Activated CD8-positive, alpha-beta T cell treated with anti-CD3 and anti-CD28 coated beads for 36 hours (primary cell): ENCODE measurements around the gene MPP4. TPM values are rescaled to one million over a fixed set of nuclear protein-coding genes. Genes with fewer than 3 reads are reported as not detected.

ENCODE experiments used
- ATAC-seq: fragments of 200-7000 bp; cut with Tn5 transposase; one replicate; pipeline ENCODE4 v1.10.0; 2021; ENCODE audit warnings: mild to moderate bottlenecking, moderate library complexity
- CTCF ChIA-PET: fragments of 350-600 bp; sonication (Branson Sonifier 250); formaldehyde crosslinking; loops from one replicate; lab custom pipeline; 2021; ENCODE audit warnings: antibody characterized with exemption; lab: Charles Lee
- POLR2A ChIA-PET: fragments of 350-600 bp; sonication (Branson Sonifier 250); formaldehyde crosslinking; loops from one replicate; lab custom pipeline; 2021; ENCODE audit warnings: antibody characterized with exemption; lab: Charles Lee
- DNase-seq: peaks from one replicate; pipeline ENCODE4 v3.0.0-alpha.2; 2020
- H3K27ac Mint-ChIP-seq: one replicate; pipeline ENCODE4 v1.8.0; 2021; ENCODE audit warnings: mild to moderate bottlenecking, mixed read lengths
- H3K27me3 Mint-ChIP-seq: one replicate; pipeline ENCODE4 v1.8.0; 2021; ENCODE audit warnings: mixed read lengths
- H3K36me3 Mint-ChIP-seq: one replicate; pipeline ENCODE4 v1.8.0; 2021; ENCODE audit warnings: low read depth, mixed read lengths
- H3K4me1 Mint-ChIP-seq: one replicate; pipeline ENCODE4 v1.8.0; 2021; ENCODE audit warnings: low read depth, mixed read lengths
- H3K4me3 Mint-ChIP-seq: one replicate; pipeline ENCODE4 v1.8.0; 2021; ENCODE audit warnings: mild to moderate bottlenecking, moderate library complexity, mixed read lengths
- H3K9me3 Mint-ChIP-seq: one replicate; pipeline ENCODE4 v1.8.0; 2021; ENCODE audit warnings: mixed read lengths
- intact Hi-C: fragments of 100-400 bp; cut with micrococcal nuclease; formaldehyde crosslinking; loops from one replicate; pipeline ENCODE4 v1.10.0; 2022
- total RNA-seq, 2 experiments: library from RNA; stranded (reverse); gene quantifications; one replicate each; pipeline ENCODE4 v1.2.3, GENCODE V29; 2021
- TF ChIP-seq, protein P1 (sequence below): fragments of 200-600 bp; IDR thresholded peaks from one replicate; pipeline ENCODE4 v1.8.0; 2022; ENCODE audit warnings: antibody characterized with exemption, mild to moderate bottlenecking

Gene MPP4
- total RNA-seq, 2 experiments from 2014 or later, result not detected

GRCh38 chr2:201730651-201731285 lies 32.3 kb upstream of the MPP4 start:
- ChIA-PET POLR2A (no interaction called here), CTCF (no interaction called here)
- H3K27ac Mint-ChIP-seq, result no peak overlapping the region
- peaks cover 10% of the 10 kb centered on the region for H3K4me1 Mint-ChIP-seq
- peak; percentile 29 for DNase-seq
- TF ChIP-seq, protein P1, sequence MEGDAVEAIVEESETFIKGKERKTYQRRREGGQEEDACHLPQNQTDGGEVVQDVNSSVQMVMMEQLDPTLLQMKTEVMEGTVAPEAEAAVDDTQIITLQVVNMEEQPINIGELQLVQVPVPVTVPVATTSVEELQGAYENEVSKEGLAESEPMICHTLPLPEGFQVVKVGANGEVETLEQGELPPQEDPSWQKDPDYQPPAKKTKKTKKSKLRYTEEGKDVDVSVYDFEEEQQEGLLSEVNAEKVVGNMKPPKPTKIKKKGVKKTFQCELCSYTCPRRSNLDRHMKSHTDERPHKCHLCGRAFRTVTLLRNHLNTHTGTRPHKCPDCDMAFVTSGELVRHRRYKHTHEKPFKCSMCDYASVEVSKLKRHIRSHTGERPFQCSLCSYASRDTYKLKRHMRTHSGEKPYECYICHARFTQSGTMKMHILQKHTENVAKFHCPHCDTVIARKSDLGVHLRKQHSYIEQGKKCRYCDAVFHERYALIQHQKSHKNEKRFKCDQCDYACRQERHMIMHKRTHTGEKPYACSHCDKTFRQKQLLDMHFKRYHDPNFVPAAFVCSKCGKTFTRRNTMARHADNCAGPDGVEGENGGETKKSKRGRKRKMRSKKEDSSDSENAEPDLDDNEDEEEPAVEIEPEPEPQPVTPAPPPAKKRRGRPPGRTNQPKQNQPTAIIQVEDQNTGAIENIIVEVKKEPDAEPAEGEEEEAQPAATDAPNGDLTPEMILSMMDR, result no peak
- no peak overlapping the region for H3K4me3 Mint-ChIP-seq
- H3K9me3 Mint-ChIP-seq, result peaks cover 2% of the 10 kb centered on the region
- H3K36me3 Mint-ChIP-seq, result peaks cover 17% of the 10 kb centered on the region
- H3K27me3 Mint-ChIP-seq, result no peaks in the 10 kb centered on the region
- ATAC-seq, result peak; percentile 92
- intact Hi-C loops, result no loop called here

GRCh38 chr2:201715459-201715858 lies 17.0 kb upstream of the MPP4 start:
- H3K4me3 Mint-ChIP-seq, result no peak overlapping the region
- ChIA-PET CTCF (no interaction called here), POLR2A (no interaction called here)
- no peaks in the 10 kb centered on the region for H3K4me1 Mint-ChIP-seq
- no peak overlapping the region for H3K27ac Mint-ChIP-seq
- TF ChIP-seq, protein P1, result no peak
- H3K9me3 Mint-ChIP-seq, result peaks cover 6% of the 10 kb centered on the region
- ATAC-seq, result no peak
- no peaks in the 10 kb centered on the region for H3K27me3 Mint-ChIP-seq
- intact Hi-C loops, result no loop called here
- DNase-seq, result no peak
- peaks cover 37% of the 10 kb centered on the region for H3K36me3 Mint-ChIP-seq

DNA sequence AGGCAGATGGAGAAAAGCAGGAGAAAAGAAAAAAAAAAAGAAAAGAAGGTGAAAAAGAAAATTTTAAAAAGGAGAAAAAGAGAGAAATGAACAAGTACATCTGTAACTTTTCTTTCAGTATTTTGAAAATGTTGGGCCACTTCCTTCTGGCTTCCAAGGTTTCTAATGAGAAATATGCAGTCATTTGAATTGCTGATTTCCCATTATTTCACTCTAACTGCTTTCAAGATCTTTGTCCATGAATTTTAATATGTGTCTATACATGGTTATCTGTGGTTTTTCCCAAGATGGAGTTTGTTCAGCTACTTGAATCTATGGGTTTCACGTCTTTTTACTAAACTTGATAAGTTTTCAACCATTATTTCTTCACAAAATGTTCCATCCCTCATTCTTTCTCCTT lies 14.3 kb upstream of the MPP4 start:
- Mint-ChIP-seq H3K9me3 (no peaks in the 10 kb centered on the region), H3K36me3 (peaks cover 22% of the 10 kb centered on the region), H3K27me3 (no peaks in the 10 kb centered on the region), H3K4me3 (no peak overlapping the region), H3K4me1 (peaks cover 3% of the 10 kb centered on the region), H3K27ac (no peak overlapping the region)
- ChIA-PET POLR2A (no interaction called here), CTCF (interaction anchor here (0.8 kb wide), 1 partner anchor 28 kb away, joined by 4 read pairs; no protein-coding TSS in a partner anchor)
- TF ChIP-seq, protein P1, result no peak
- intact Hi-C loops, result no loop called here
- DNase-seq (no peak), ATAC-seq (no peak)

DNA sequence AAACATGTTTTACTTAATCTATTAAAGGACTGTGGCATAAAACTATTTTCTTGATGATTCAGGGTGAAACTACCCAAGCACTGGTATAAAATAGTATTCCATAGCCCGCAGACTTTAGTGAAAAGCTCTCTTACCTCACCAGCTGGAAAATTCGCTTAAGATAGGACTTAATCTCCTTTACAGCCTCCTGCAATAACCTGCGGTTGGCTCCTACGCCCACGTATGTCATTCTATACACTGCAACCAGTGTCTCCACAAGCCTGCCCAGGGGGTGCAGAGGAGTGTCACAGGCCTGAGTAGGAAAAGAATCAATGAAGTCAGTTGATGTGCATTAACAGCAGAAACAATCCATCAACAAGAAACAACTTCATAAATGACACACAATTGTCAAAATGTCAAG lies 11.3 kb upstream of the MPP4 start:
- H3K4me3 Mint-ChIP-seq, result no peak overlapping the region
- ATAC-seq (no peak), DNase-seq (no peak)
- intact Hi-C loops, result no loop called here
- CTCF ChIA-PET, result no interaction called here
- TF ChIP-seq, protein P1, result no peak
- no peak overlapping the region for H3K27ac Mint-ChIP-seq
- H3K9me3 Mint-ChIP-seq, result no peaks in the 10 kb centered on the region
- H3K4me1 Mint-ChIP-seq, result peaks cover 12% of the 10 kb centered on the region
- no peaks in the 10 kb centered on the region for H3K27me3 Mint-ChIP-seq
- POLR2A ChIA-PET, result no interaction called here
- peaks cover 14% of the 10 kb centered on the region for H3K36me3 Mint-ChIP-seq

DNA sequence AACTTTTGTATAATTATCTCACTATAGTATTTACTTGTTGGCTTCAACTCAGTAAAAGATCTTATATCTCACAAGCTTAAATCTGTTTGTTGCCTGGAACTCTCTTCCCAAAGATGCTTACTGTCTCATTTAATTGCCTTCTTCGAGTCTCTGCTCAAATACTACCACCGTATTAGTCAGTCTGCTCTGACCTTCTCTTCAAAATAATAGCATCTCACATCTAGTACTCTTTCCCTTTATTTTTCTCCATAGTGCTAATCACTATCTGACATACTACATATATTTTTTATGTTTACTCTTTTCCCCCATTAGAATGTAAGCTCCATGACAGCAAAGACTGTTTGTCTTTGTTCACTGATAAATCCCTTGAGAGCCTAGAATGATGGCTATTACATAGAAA lies 10.6 kb upstream of the MPP4 start:
- TF ChIP-seq, protein P1, result no peak
- Mint-ChIP-seq H3K4me3 (no peak overlapping the region), H3K9me3 (no peaks in the 10 kb centered on the region), H3K4me1 (peaks cover 12% of the 10 kb centered on the region), H3K36me3 (peaks cover 9% of the 10 kb centered on the region), H3K27ac (no peak overlapping the region), H3K27me3 (no peaks in the 10 kb centered on the region)
- intact Hi-C loops, result no loop called here
- ATAC-seq (no peak), DNase-seq (no peak)
- ChIA-PET CTCF (no interaction called here), POLR2A (no interaction called here)
